Measurements from ENCODE around the gene PSMD12. TPM values are rescaled to one million over a fixed set of nuclear protein-coding genes. Genes with fewer than 3 reads are reported as not detected.
A peak's percentile ranks its signal among the peaks of the same experiment; 100 is the strongest.
"Not testable (repeated sequence)": the region's sequence is repeated elsewhere in the genome, so short reads cannot be mapped to it uniquely, and the experiment has no call there.

PSMD12 gene
- total RNA-seq, 1 experiment from 2014 or later: 93.1 TPM

GRCh38 chr17:67388986-67389385, 22.6 kb upstream of the PSMD12 start:
- no peak overlapping the region for H3K27ac Mint-ChIP-seq (ENCODE audit: low read depth, unreplicated experiment)
- no peak for DNase-seq (ENCODE audit: unreplicated experiment)
- TF ChIP-seq CTCF (IDR thresholded peaks at IDR 0.05; ENCODE audit: unreplicated experiment): no peak
- BruUV-seq (replicated peaks): no TSS peak
- CTCF ChIA-PET: interaction anchor here (0.6 to 6.0 kb wide), 5 partner anchors 10 to 514 kb away, joined by 3 to 59 read pairs (median 6); no protein-coding TSS in a partner anchor
- POLR2A ChIA-PET: interaction anchor here (0.8 kb wide), 1 partner anchor 43 kb away, joined by 3 read pairs; no protein-coding TSS in a partner anchor
- H3K36me3 Mint-ChIP-seq (ENCODE audit: insufficient read depth, unreplicated experiment): no peaks in the 10 kb centered on the region
- H3K4me1 Mint-ChIP-seq (ENCODE audit: insufficient read depth, unreplicated experiment): peaks cover 20% of the 10 kb centered on the region
- no peak overlapping the region for H3K4me3 Mint-ChIP-seq (ENCODE audit: unreplicated experiment)
- H3K9me3 Mint-ChIP-seq (ENCODE audit: unreplicated experiment): no peaks in the 10 kb centered on the region
- H3K27me3 Mint-ChIP-seq (ENCODE audit: insufficient read depth, unreplicated experiment): no peaks in the 10 kb centered on the region
- intact Hi-C loops (cut with micrococcal nuclease): no loop called here

- H3K27ac Mint-ChIP-seq (ENCODE audit: low read depth, unreplicated experiment); BruUV-seq (replicated peaks); H3K9me3 Mint-ChIP-seq (ENCODE audit: unreplicated experiment); POLR2A ChIA-PET; H3K27me3 Mint-ChIP-seq (ENCODE audit: insufficient read depth, unreplicated experiment); H3K4me3 Mint-ChIP-seq (ENCODE audit: unreplicated experiment); H3K36me3 Mint-ChIP-seq (ENCODE audit: insufficient read depth, unreplicated experiment); intact Hi-C loops (cut with micrococcal nuclease); DNase-seq (ENCODE audit: unreplicated experiment): not testable (repeated sequence)
- peaks cover 20% of the 10 kb centered on the region for H3K4me1 Mint-ChIP-seq (ENCODE audit: insufficient read depth, unreplicated experiment)
- CTCF ChIA-PET: interaction anchor here (0.6 to 6.0 kb wide), 6 partner anchors 10 to 514 kb away, joined by 3 to 59 read pairs (median 6); no protein-coding TSS in a partner anchor
These were observed 22.2 kb upstream of the PSMD12 start for GRCh38 chr17:67388536-67388935.

- no peak overlapping the region for H3K27ac Mint-ChIP-seq (ENCODE audit: low read depth, unreplicated experiment)
- no peaks in the 10 kb centered on the region for H3K36me3 Mint-ChIP-seq (ENCODE audit: insufficient read depth, unreplicated experiment)
- H3K27me3 Mint-ChIP-seq (ENCODE audit: insufficient read depth, unreplicated experiment): no peaks in the 10 kb centered on the region
- H3K9me3 Mint-ChIP-seq (ENCODE audit: unreplicated experiment): no peaks in the 10 kb centered on the region
- intact Hi-C loops (cut with micrococcal nuclease): loop anchor here (1.0 kb wide), 1 partner anchor 88 kb away; no protein-coding TSS in a partner anchor
- no peak overlapping the region for H3K4me3 Mint-ChIP-seq (ENCODE audit: unreplicated experiment)
- BruUV-seq (replicated peaks): no TSS peak
- ChIA-PET CTCF (interaction anchor here (0.5 to 6.0 kb wide), 18 partner anchors 8 to 941 kb away, joined by 3 to 59 read pairs (median 3); no protein-coding TSS in a partner anchor), POLR2A (no interaction called here)
- DNase-seq (ENCODE audit: unreplicated experiment): peak; percentile 78
- TF ChIP-seq CTCF (IDR thresholded peaks at IDR 0.05; ENCODE audit: unreplicated experiment): peak; percentile 87
- H3K4me1 Mint-ChIP-seq (ENCODE audit: insufficient read depth, unreplicated experiment): peaks cover 23% of the 10 kb centered on the region
These were observed 20.7 kb upstream of the PSMD12 start for GRCh38 chr17:67386965-67387551.

GRCh38 chr17:67385122-67385988, 19.0 kb upstream of the PSMD12 start:
- intact Hi-C loops (cut with micrococcal nuclease): no loop called here
- H3K4me3 Mint-ChIP-seq (ENCODE audit: unreplicated experiment): no peak overlapping the region
- H3K9me3 Mint-ChIP-seq (ENCODE audit: unreplicated experiment): no peaks in the 10 kb centered on the region
- H3K27ac Mint-ChIP-seq (ENCODE audit: low read depth, unreplicated experiment): no peak overlapping the region
- no peak for TF ChIP-seq CTCF (IDR thresholded peaks at IDR 0.05; ENCODE audit: unreplicated experiment)
- POLR2A ChIA-PET: no interaction called here
- BruUV-seq (replicated peaks): no TSS peak
- no peak for DNase-seq (ENCODE audit: unreplicated experiment)
- peaks cover 16% of the 10 kb centered on the region for H3K4me1 Mint-ChIP-seq (ENCODE audit: insufficient read depth, unreplicated experiment)
- no peaks in the 10 kb centered on the region for H3K27me3 Mint-ChIP-seq (ENCODE audit: insufficient read depth, unreplicated experiment)
- H3K36me3 Mint-ChIP-seq (ENCODE audit: insufficient read depth, unreplicated experiment): no peaks in the 10 kb centered on the region
- CTCF ChIA-PET: interaction anchor here (0.6 to 6.0 kb wide), 6 partner anchors 10 to 309 kb away, joined by 3 to 59 read pairs (median 4); no protein-coding TSS in a partner anchor

All from MCF 10A (cell line).